ENCODE data around the gene PYURF.

GRCh38 chr4:88526221-88526815 lies 2.7 kb upstream of the PYURF start:
- TF ChIP-seq CTCF (conservative IDR thresholded peaks at IDR 0.05) (peak; percentile 69), ZFX (IDR thresholded peaks at IDR 0.05) (no peak)

Data from C4-2B (cell line).